ENCODE data around the gene STAM2.

- TF ChIP-seq CTCF (IDR thresholded peaks at IDR 0.05; ENCODE audit: poor library complexity) (no peak), EZH2 (IDR thresholded peaks at IDR 0.05; ENCODE audit: borderline replicate concordance) (no peak), EZH2phosphoT487 (IDR thresholded peaks at IDR 0.05; ENCODE audit: low read depth, severe bottlenecking, unreplicated experiment) (no peak)
Observed at GRCh38 chr2:152094014-152094413, 81.5 kb downstream of the STAM2 start.

Data from hepatocyte (in vitro differentiated cells).